Mononuclear cell (primary cell): Measurements from ENCODE around the gene OSBPL1A. TPM values are rescaled to one million over a fixed set of nuclear protein-coding genes. Genes with fewer than 3 reads are reported as not detected.

Experiments used
- H3K27me3 ChIP-seq: 2 replicates; pipeline ENCODE4 v1.6.0; 2011; ENCODE audit warnings: low read length, control low read depth; ENCODE audit not compliant: insufficient read depth
- H3K4me1 ChIP-seq: 2 replicates; pipeline ENCODE4 v1.5.1; 2011; ENCODE audit warnings: mild to moderate bottlenecking, low read length, control low read depth; ENCODE audit not compliant: insufficient read depth
- H3K4me3 ChIP-seq: 2 replicates; pipeline ENCODE4 v1.5.1; 2011; ENCODE audit warnings: mild to moderate bottlenecking, low read length, moderate library complexity
- H3K9me3 ChIP-seq: 2 replicates; pipeline ENCODE4 v1.5.1; 2011; ENCODE audit warnings: low read depth, mild to moderate bottlenecking, control low read depth, low read length
- total RNA-seq: library from RNA; depleted of rRNA; stranded (reverse); fragments of >200 nt; gene quantifications from one replicate; pipeline ENCODE4 v1.2.3, GENCODE V29; 2012

OSBPL1A gene
- total RNA-seq, 1 donor, result 4.2 TPM

DNA sequence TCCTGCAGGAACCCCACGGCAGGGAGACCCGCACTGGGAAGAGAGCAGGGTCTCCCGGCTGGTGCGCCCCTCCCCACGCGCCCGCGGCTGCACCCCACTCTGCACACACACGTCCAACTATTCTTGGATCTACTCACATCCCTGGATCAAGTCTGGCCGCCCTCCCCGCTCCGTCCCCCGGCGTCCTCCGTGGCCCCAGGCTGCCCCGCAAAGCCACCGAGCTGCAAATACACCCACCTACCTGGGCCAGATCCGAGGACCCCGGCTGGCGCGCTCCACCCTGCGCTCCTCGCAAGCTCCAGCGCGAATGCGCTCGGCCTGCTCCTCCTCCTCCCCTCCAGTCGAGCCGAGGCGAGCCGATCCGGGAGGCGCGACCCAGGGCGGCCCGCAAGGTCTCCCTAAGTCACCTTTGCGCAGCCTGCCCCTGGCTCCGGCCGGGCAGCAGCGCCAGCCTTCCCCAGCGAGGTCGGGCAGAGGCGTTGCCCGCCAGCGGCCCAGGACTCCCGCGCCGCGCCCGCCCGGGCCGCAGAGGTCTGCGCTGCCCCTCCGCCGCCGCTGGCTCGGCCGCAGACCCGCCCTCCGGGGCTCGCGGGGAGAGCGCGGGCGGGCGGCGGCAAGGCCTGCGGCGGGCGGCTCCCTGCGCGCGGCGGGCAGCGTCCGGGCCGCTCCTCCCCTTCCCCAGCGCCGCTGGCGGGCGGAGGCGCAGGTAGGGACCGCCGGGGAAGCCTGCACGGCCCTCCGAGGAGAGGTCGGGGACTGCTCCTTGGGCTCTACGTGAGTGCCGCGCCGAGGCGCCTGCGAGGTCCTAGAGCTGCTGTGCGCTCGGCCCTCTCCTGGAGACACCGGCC, 126.0 kb downstream of the OSBPL1A start:
- Histone ChIP-seq H3K27me3 (peaks cover 9% of the 10 kb centered on the region), H3K4me3 (peak overlapping the region; percentile 35)

DNA sequence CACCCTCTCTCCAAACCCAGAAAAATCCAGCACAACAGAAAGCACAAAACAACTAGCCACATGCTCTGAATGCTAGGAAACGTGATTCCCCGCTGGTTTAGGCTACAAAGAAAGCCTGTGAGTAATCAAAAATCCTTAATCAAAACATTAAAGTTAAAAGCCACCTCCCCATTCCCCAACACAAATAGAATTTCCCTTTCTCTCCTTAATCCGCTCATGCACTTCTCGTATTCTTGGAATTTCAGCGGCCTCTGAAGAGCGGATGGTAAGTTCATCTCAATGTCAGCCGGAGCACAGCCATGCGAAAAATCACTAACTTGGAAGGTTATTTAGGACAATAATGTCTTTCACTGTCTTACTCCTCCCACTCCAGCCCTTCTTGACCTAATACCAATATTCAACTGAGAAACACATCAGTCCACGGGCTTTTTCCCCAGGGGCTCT, 126.7 kb downstream of the OSBPL1A start:
- Histone ChIP-seq H3K9me3 (no peaks in the 10 kb centered on the region), H3K4me3 (peak overlapping the region; percentile 35), H3K27me3 (peaks cover 9% of the 10 kb centered on the region), H3K4me1 (peaks cover 37% of the 10 kb centered on the region)

More for the DNA sequence above, 126.0 kb downstream of the OSBPL1A start:
- peaks cover 37% of the 10 kb centered on the region for H3K4me1 ChIP-seq
- H3K9me3 ChIP-seq, result no peaks in the 10 kb centered on the region

DNA sequence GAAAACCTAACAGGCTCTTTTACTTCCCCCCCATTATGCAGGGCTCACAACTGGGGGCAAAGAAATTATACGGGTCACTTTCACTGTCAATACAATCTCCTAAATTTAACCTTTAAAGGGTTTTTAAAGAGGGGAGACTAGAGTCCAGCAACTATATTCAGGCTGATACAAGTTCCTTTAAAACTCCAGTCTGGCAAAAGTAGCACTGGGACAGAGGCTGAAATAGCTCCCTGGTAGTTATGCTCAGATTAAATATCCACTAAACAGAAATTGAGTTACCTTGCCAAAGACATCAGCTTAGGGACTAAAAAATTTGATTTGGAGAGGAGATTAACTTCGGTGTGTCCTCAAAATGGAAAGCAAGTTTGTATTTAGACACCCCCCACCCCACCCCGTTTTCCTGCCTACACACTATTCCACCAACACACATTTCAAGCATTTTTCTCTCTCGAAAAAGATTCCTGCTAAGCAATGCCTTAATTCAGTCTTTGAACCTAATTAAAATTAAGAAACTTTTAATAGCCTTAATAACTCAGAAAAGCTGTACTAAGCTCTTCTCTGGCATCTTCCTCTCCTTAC, 127.2 kb downstream of the OSBPL1A start:
- peaks cover 36% of the 10 kb centered on the region for H3K4me1 ChIP-seq

GRCh38 chr18:24268784-24269550, 128.7 kb downstream of the OSBPL1A start:
- Histone ChIP-seq H3K4me3 (no peak overlapping the region), H3K4me1 (peaks cover 21% of the 10 kb centered on the region), H3K9me3 (no peaks in the 10 kb centered on the region), H3K27me3 (peaks cover 9% of the 10 kb centered on the region)

More for the DNA sequence above, 127.2 kb downstream of the OSBPL1A start:
- H3K27me3 ChIP-seq, result peaks cover 9% of the 10 kb centered on the region
- no peak overlapping the region for H3K4me3 ChIP-seq
- no peaks in the 10 kb centered on the region for H3K9me3 ChIP-seq

GRCh38 chr18:24267878-24268277, 129.7 kb downstream of the OSBPL1A start:
- Histone ChIP-seq H3K9me3 (no peaks in the 10 kb centered on the region), H3K27me3 (peaks cover 9% of the 10 kb centered on the region), H3K4me3 (no peak overlapping the region), H3K4me1 (peaks cover 17% of the 10 kb centered on the region)

- peaks cover 10% of the 10 kb centered on the region for H3K4me1 ChIP-seq
Observed at GRCh38 chr18:24266131-24266530, 131.5 kb downstream of the OSBPL1A start.

DNA sequence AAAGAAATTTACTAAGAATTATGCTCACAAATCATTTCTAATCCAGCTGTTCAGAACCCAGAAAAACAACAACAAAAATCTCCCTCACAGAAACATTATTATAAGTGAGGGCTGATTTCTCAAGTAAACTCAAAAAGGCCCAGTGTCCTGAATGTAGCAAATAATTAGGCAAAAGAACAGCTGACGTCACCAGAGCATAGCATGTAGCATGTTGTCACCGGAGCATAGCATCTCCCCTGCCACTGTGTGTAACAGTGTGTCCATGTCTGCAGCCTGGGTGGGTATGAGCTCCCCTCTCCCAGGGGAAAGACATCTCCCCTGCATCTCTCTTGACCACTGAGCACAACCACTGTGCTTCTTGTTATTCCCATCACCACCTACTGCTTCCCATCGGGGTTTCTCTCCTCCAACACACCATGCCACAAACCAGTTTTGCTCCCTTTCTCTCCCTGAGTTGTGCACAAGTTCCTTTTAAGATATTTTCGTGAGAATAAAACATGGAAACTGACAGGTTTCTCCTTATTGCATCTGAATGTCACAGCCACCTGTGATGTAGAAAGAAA, 132.0 kb downstream of the OSBPL1A start:
- no peaks in the 10 kb centered on the region for H3K9me3 ChIP-seq
- no peak overlapping the region for H3K4me3 ChIP-seq
- H3K4me1 ChIP-seq, result peaks cover 6% of the 10 kb centered on the region
- no peaks in the 10 kb centered on the region for H3K27me3 ChIP-seq

More at GRCh38 chr18:24266131-24266530, 131.5 kb downstream of the OSBPL1A start:
- Histone ChIP-seq H3K9me3 (no peaks in the 10 kb centered on the region), H3K27me3 (peaks cover 4% of the 10 kb centered on the region), H3K4me3 (no peak overlapping the region)

- H3K4me1 ChIP-seq, result peaks cover 3% of the 10 kb centered on the region
- H3K27me3 ChIP-seq, result no peaks in the 10 kb centered on the region
- no peaks in the 10 kb centered on the region for H3K9me3 ChIP-seq
- H3K4me3 ChIP-seq, result no peak overlapping the region
Observed at GRCh38 chr18:24263050-24263449, 134.6 kb downstream of the OSBPL1A start.

- Histone ChIP-seq H3K9me3 (no peaks in the 10 kb centered on the region), H3K4me1 (no peaks in the 10 kb centered on the region), H3K4me3 (no peak overlapping the region), H3K27me3 (no peaks in the 10 kb centered on the region)
Observed at GRCh38 chr18:24262087-24262486, 135.5 kb downstream of the OSBPL1A start.

- H3K4me1 ChIP-seq, result no peaks in the 10 kb centered on the region
- no peaks in the 10 kb centered on the region for H3K27me3 ChIP-seq
- no peaks in the 10 kb centered on the region for H3K9me3 ChIP-seq
- H3K4me3 ChIP-seq, result no peak overlapping the region
Observed at GRCh38 chr18:24259869-24260641, 137.6 kb downstream of the OSBPL1A start.

DNA sequence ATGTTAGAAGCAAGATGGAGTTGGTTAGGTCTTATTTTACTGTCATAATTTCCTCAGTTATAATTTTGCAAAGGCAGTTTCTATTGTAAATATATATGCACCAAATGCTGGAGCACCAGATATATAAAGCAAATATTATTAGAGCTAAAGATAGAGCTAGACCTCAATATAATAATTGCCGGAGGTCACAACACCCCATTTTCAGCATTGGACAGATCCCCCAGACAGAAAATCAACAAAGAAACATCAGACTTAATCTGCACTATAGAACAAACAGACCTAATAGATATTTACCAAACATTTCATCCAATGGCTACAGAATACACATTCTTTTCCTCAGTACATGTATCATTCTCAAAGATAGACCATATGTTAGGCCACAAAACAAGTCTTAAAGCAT, 143.6 kb downstream of the OSBPL1A start:
- no peaks in the 10 kb centered on the region for H3K4me1 ChIP-seq
- H3K9me3 ChIP-seq, result no peaks in the 10 kb centered on the region

DNA sequence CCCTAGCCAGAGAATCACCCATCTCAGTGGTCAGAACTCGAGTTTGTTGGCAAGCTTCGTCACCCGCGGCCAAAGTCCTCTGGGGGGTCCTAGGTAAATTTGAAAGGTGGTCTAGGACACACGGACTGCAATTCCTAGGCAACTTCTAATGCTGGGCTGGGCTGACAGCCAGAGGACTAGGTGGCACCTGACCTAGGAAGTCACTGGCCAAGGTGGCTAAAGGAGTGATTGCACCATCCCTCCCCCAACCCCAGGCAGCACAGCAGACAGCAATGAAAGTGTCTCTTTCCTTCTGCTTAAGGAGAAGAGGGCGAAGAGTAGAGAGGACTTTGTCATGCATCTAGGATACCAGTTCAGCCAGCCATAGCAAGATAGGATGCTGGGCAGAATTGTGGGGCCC, 147.9 kb downstream of the OSBPL1A start:
- Histone ChIP-seq H3K9me3 (no peaks in the 10 kb centered on the region), H3K27me3 (no peaks in the 10 kb centered on the region), H3K4me1 (no peaks in the 10 kb centered on the region), H3K4me3 (no peak overlapping the region)

More for the DNA sequence above, 143.6 kb downstream of the OSBPL1A start:
- Histone ChIP-seq H3K27me3 (no peaks in the 10 kb centered on the region), H3K4me3 (no peak overlapping the region)

DNA sequence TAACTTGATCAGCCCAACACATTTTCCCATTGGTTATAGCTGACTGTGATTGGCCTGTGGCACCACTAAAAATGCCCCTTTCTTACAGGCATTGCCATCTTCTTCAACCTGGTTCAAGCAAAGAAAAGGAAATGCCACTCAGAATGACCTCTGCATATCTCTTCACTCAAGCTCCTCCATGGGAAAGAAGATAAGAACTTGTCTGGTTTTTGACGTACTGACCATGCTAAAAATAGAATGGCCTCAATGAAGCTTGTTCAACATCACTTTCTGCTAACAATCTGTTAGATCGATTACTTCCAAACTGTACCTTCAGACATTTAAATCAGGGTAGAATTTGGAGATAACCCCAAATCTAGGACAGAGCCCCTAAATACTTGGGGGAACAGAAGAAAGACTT, 149.3 kb downstream of the OSBPL1A start:
- no peak overlapping the region for H3K4me3 ChIP-seq
- no peaks in the 10 kb centered on the region for H3K4me1 ChIP-seq
- no peaks in the 10 kb centered on the region for H3K9me3 ChIP-seq
- H3K27me3 ChIP-seq, result no peaks in the 10 kb centered on the region

GRCh38 chr18:24246143-24246542, 151.5 kb downstream of the OSBPL1A start:
- H3K4me1 ChIP-seq, result no peaks in the 10 kb centered on the region
- H3K9me3 ChIP-seq, result no peaks in the 10 kb centered on the region
- H3K4me3 ChIP-seq, result no peak overlapping the region
- no peaks in the 10 kb centered on the region for H3K27me3 ChIP-seq
